ENCODE results near the gene RAMP3. TPM values are rescaled to one million over a fixed set of nuclear protein-coding genes. Genes with fewer than 3 reads are reported as not detected.

Gene RAMP3
- total RNA-seq, 1 experiment from 2014 or later, result not detected

- Histone ChIP-seq H3K9me3 (ENCODE audit: insufficient read depth, low read depth) (no peaks in the 10 kb centered on the region), H3K4me3 (no peak overlapping the region), H3K4me2 (no peak overlapping the region), H3F3A (ENCODE audit: insufficient read depth, low read depth) (no peaks in the 10 kb centered on the region), H3K9me2 (ENCODE audit: insufficient read depth) (no peaks in the 10 kb centered on the region), H3K36me3 (ENCODE audit: low read depth) (no peaks in the 10 kb centered on the region), H3K27me3 (ENCODE audit: insufficient read depth, low read depth) (peaks cover 97% of the 10 kb centered on the region), H2AFZ (no peak overlapping the region), H3K79me2 (ENCODE audit: low read depth) (no peaks in the 10 kb centered on the region), H4K20me1 (ENCODE audit: insufficient read depth) (no peaks in the 10 kb centered on the region), H3K4me1 (replicated peaks; ENCODE audit: insufficient read depth) (no peaks in the 10 kb centered on the region), H3K27ac (no peak overlapping the region)
- no TSS peak for BruUV-seq (replicated peaks)
- intact Hi-C loops (cut with micrococcal nuclease; ENCODE audit: unreplicated experiment), result no loop called here
- TF ChIP-seq CTCF (conservative IDR thresholded peaks at IDR 0.05), result no peak
- TF ChIP-seq EZH2 (IDR thresholded peaks at IDR 0.05; ENCODE audit: low read depth), result no peak
- DNase-seq, result no peak
- CTCF ChIA-PET, result no interaction called here
- POLR2A ChIA-PET (ENCODE audit: unreplicated experiment), result no interaction called here
Measured at GRCh38 chr7:45230611-45231165, 73.1 kb downstream of the RAMP3 start.

- H3K27me3 ChIP-seq (ENCODE audit: insufficient read depth, low read depth), result peaks cover 92% of the 10 kb centered on the region
- no peaks in the 10 kb centered on the region for H4K20me1 ChIP-seq (ENCODE audit: insufficient read depth)
- intact Hi-C loops (cut with micrococcal nuclease; ENCODE audit: unreplicated experiment), result no loop called here
- no peak overlapping the region for H3K4me3 ChIP-seq
- no peaks in the 10 kb centered on the region for H3K9me2 ChIP-seq (ENCODE audit: insufficient read depth)
- H3K9me3 ChIP-seq (ENCODE audit: insufficient read depth, low read depth), result no peaks in the 10 kb centered on the region
- POLR2A ChIA-PET (ENCODE audit: unreplicated experiment), result no interaction called here
- DNase-seq, result no peak
- H3K4me1 ChIP-seq (replicated peaks; ENCODE audit: insufficient read depth), result no peaks in the 10 kb centered on the region
- H3F3A ChIP-seq (ENCODE audit: insufficient read depth, low read depth), result no peaks in the 10 kb centered on the region
- H3K4me2 ChIP-seq, result no peak overlapping the region
- no TSS peak for BruUV-seq (replicated peaks)
- no peak overlapping the region for H2AFZ ChIP-seq
- H3K36me3 ChIP-seq (ENCODE audit: low read depth), result no peaks in the 10 kb centered on the region
- no peak overlapping the region for H3K27ac ChIP-seq
- TF ChIP-seq EZH2 (IDR thresholded peaks at IDR 0.05; ENCODE audit: low read depth), result no peak
- no peak for TF ChIP-seq CTCF (conservative IDR thresholded peaks at IDR 0.05)
- CTCF ChIA-PET, result no interaction called here
- no peaks in the 10 kb centered on the region for H3K79me2 ChIP-seq (ENCODE audit: low read depth)
Measured at GRCh38 chr7:45233249-45233775, 75.7 kb downstream of the RAMP3 start.

Other genes with a start within 250 kb of the RAMP3 start
- gene MYO1G, start 178.8 kb upstream of the RAMP3 start, total RNA-seq (2021), result 0.24 and 0.28 TPM in 2 replicates
- gene CCM2, start 157.6 kb upstream of the RAMP3 start, total RNA-seq (2021), result 48.1 and 54.2 TPM in 2 replicates
- gene NACAD, start 68.8 kb upstream of the RAMP3 start, total RNA-seq (2021), result 0.15 and 0.24 TPM in 2 replicates
- gene TBRG4, start 46.1 kb upstream of the RAMP3 start, total RNA-seq (2021), result 117 and 120 TPM in 2 replicates